Liver (tissue), 3 donors: ENCODE data around the gene PSMD14.

Source experiments
- HNF4A ChIP-seq, 2 donors: conservative IDR thresholded peaks; 2 replicates each; pipeline ENCODE4 v1.6.1; 2016; ENCODE audit warnings: antibody characterized with exemption in 2 of 2, mild to moderate bottlenecking in 2 of 2
- TF ChIP-seq, protein P1 (sequence below): fragments of 150-350 bp; IDR thresholded peaks from 2 replicates; pipeline ENCODE4 v1.5.1; 2017; ENCODE audit warnings: improper control_type of control experiment, low read depth, low read length; ENCODE audit not compliant: missing input control
- TF ChIP-seq, protein P2 (sequence below): IDR thresholded peaks from 2 replicates; pipeline ENCODE4 v1.6.1; 2016; ENCODE audit warnings: antibody characterized with exemption
- donor health status: healthy.
- donor health status: healthy.

DNA sequence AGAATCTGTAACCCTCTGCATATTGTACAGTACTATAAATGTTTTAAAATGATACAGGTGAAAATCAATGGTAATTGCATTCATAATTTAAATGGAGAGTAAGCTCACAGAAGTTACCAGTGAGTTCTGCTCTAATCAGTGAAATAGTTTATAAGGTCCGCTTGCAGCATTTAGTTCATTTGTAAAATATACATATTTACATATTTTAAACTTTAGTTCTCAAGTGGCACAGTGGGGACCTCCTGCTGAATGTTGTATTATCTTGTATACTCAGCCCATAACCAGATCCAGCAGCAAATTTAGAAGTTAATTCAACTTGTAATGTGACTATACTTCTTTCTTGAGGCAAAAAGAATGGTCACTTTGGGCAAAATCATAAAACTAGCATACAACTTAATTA lies 66.2 kb downstream of the PSMD14 start:
- TF ChIP-seq, protein P1, sequence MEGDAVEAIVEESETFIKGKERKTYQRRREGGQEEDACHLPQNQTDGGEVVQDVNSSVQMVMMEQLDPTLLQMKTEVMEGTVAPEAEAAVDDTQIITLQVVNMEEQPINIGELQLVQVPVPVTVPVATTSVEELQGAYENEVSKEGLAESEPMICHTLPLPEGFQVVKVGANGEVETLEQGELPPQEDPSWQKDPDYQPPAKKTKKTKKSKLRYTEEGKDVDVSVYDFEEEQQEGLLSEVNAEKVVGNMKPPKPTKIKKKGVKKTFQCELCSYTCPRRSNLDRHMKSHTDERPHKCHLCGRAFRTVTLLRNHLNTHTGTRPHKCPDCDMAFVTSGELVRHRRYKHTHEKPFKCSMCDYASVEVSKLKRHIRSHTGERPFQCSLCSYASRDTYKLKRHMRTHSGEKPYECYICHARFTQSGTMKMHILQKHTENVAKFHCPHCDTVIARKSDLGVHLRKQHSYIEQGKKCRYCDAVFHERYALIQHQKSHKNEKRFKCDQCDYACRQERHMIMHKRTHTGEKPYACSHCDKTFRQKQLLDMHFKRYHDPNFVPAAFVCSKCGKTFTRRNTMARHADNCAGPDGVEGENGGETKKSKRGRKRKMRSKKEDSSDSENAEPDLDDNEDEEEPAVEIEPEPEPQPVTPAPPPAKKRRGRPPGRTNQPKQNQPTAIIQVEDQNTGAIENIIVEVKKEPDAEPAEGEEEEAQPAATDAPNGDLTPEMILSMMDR = no peak
- TF ChIP-seq, protein P2, sequence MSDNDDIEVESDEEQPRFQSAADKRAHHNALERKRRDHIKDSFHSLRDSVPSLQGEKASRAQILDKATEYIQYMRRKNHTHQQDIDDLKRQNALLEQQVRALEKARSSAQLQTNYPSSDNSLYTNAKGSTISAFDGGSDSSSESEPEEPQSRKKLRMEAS = no peak
- no peak for TF ChIP-seq HNF4A (conservative IDR thresholded peaks at IDR 0.05)
